HL-60 (cell line): ENCODE results near the gene NPSR1.

Source experiments
- DNase-seq, 2 experiments: peaks; one replicate each; pipeline ENCODE4 v3.0.0-alpha.2; 2010 to 2020; ENCODE audit warnings: low read depth in 1 of 2, low spot score in 1 of 2
- H3K27ac ChIP-seq: fragments of 250-450 bp; sonication (Bioruptor Pico); replicated peaks from 2 replicates; pipeline ENCODE4 v1.5.1; 2020; ENCODE audit warnings: mild to moderate bottlenecking, moderate library complexity
- H3K27me3 ChIP-seq: fragments of 250-450 bp; sonication (Bioruptor Pico); 2 replicates; pipeline ENCODE4 v1.5.1; 2021; ENCODE audit warnings: mild to moderate bottlenecking, moderate library complexity; ENCODE audit not compliant: insufficient read depth, poor library complexity, severe bottlenecking
- H3K4me3 ChIP-seq: replicated peaks from 2 replicates; pipeline ENCODE4 v1.5.1; 2011; ENCODE audit warnings: mild to moderate bottlenecking, control low read depth, low read length; ENCODE audit not compliant: insufficient read depth
- GABPA ChIP-seq: IDR thresholded peaks from 2 replicates; pipeline ENCODE4 v1.6.1; 2012; ENCODE audit warnings: low read depth
- POLR2AphosphoS5 ChIP-seq: IDR thresholded peaks from 2 replicates; pipeline ENCODE4 v1.6.1; 2012; ENCODE audit warnings: low read depth
- REST ChIP-seq: IDR thresholded peaks from 2 replicates; pipeline ENCODE4 v1.6.1; 2012; ENCODE audit warnings: low read depth; ENCODE audit not compliant: insufficient replicate concordance
- SPI1 ChIP-seq: IDR thresholded peaks from 2 replicates; pipeline ENCODE4 v1.6.1; 2012; ENCODE audit warnings: low read depth, mild to moderate bottlenecking, borderline replicate concordance
- TF ChIP-seq, protein P1 (sequence below): IDR thresholded peaks from one replicate; pipeline ENCODE4 v1.5.1; 2011; ENCODE audit warnings: low read length, control low read depth, inconsistent platforms; ENCODE audit not compliant: insufficient read depth

Gene NPSR1

DNA sequence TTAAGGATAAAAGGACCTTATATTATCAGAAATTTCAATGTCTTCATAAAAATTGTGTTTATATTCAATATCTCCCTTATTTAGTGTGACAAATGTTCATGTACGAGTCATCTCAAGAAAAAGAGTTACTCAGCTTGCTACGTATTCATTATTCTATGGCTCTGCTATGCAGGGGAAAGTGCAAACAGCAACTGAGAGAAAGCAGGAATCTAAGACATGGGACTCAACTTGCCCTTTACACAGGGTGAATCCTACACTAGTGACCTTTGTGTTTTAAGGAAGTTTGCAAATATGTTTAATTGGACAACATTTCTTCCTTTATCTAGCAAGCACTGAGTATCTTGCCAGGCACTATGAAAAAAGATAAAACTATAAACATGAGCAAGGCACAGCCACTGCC lies 104.7 kb downstream of the NPSR1 start:
- no peak for DNase-seq
- no peak for TF ChIP-seq REST
- TF ChIP-seq, protein P1, sequence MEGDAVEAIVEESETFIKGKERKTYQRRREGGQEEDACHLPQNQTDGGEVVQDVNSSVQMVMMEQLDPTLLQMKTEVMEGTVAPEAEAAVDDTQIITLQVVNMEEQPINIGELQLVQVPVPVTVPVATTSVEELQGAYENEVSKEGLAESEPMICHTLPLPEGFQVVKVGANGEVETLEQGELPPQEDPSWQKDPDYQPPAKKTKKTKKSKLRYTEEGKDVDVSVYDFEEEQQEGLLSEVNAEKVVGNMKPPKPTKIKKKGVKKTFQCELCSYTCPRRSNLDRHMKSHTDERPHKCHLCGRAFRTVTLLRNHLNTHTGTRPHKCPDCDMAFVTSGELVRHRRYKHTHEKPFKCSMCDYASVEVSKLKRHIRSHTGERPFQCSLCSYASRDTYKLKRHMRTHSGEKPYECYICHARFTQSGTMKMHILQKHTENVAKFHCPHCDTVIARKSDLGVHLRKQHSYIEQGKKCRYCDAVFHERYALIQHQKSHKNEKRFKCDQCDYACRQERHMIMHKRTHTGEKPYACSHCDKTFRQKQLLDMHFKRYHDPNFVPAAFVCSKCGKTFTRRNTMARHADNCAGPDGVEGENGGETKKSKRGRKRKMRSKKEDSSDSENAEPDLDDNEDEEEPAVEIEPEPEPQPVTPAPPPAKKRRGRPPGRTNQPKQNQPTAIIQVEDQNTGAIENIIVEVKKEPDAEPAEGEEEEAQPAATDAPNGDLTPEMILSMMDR: no peak
- H3K27me3 ChIP-seq: no peaks in the 10 kb centered on the region
- no peak overlapping the region for H3K27ac ChIP-seq
- no peak overlapping the region for H3K4me3 ChIP-seq

DNA sequence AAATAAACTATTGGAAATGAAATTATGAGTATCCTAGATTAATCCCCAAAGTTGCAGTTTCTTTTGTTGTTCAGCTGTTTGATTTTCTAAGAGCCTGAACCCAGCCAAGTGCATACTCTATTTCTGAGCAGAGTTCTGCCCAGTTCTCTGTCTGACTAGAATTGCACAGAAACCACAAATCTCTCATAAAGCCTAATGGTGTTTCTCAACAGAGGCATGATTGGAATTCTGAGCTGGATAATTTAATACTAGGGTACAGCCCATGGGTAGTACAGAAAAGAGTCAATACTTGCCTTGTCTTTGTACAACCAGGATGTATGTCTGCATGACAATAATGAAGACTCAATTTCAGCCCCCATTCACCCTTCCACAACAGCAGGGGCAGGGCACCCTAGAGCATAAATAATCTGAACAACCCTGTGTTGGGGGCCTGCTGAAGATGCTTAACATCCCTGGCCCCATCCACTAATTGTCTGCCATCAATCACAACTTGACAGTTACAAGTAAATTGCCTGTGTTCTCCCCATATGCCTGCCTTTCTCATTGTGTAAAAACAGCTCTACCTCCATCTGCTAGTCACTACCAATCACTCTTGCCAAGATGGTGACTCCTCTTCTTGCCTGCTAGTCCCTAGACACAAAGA lies 114.4 kb downstream of the NPSR1 start:
- no peak for DNase-seq
- Histone ChIP-seq H3K27ac (no peak overlapping the region), H3K4me3 (no peak overlapping the region), H3K27me3 (no peaks in the 10 kb centered on the region)
- TF ChIP-seq POLR2AphosphoS5: no peak
- no peak for TF ChIP-seq REST
- TF ChIP-seq, protein P1: no peak
- no peak for TF ChIP-seq GABPA
- TF ChIP-seq SPI1: no peak

GRCh38 chr7:34776748-34777358 lies 118.8 kb downstream of the NPSR1 start:
- H3K27ac ChIP-seq: no peak overlapping the region
- TF ChIP-seq GABPA (no peak), SPI1 (no peak), POLR2AphosphoS5 (no peak), REST (no peak)
- TF ChIP-seq, protein P1: no peak
- DNase-seq: no peak
- H3K4me3 ChIP-seq: no peak overlapping the region
- no peaks in the 10 kb centered on the region for H3K27me3 ChIP-seq
